ENCODE results near the gene TRUB2.

TRUB2 gene

DNA sequence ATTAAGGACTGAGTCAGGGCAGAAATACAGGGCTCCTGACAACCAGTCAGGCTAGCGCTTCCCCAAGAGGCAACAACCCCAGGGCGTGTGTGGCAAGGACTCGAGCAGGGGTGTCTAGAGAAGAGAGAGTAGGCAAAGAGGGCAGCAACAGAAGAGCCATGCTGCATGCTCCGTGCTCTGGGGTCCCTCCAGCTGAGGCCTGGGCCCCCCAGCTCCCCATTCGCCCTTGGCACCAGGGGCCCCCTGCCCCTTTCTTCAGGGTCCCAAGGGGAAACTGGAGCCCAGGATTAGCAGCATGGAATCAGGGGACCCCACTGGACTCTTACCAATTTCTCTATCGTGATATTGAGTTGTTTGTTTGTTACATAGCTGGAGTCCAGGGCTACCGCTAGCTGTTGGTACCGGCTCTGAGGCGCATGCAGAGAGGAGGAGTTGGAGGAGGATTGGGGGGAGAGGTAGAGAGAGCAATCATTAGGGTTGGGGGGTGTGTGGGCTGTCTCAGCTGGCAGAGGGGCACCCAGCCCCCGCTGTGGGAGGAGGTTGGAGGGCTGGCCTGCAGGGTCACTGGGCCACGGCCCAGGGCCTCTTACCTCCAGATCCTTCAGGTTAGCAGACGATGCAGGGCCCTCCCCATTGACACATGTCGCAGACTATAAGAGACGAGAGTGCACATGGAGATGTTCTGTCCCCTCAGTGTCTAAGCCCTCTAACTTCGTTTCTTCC lies 55.2 kb downstream of the TRUB2 start:
- DNase-seq, result no peak

DNA sequence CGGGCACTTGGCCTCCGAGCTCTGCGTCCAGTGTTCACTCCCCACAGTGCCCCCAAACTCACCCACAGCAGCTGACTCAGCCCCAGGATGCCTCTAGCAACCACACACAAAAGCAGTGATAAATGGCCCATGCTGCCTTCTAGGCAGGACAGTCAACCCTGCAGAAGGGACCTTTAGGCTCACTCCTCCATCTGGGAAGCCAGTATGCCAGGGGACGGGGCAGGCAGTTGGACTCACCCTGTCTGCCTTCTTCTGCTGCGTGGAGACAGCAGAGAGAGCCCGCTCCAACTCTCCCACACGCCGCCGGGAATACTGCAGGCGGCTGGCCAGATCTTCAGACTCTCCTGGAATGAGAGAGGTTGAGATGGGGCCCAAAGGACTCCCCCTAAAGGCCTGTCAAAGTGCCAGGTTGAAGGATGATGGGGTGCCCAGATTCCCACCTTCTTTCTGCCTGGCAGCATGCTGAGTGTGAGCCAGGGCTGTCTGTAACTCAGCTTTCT lies 56.8 kb downstream of the TRUB2 start:
- DNase-seq, result no peak

DNA sequence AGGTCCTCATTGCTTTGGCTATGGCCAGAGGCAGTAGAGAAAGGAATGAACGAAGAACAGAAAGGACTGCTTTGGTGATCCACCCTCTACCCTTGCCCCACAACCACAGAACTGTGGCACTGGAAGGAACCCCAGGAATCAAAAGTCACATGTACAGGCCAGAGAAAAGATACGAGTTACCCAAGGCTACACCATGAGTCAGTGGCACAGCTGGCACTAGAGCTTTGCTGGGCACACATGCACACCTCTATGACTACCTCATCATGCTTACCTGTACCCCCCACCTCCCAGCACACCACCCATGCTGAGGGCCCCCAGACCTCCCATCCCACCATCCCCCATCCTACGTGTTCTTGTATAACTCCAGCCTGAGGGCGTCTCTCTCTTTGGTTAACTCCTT lies 59.6 kb downstream of the TRUB2 start:
- DNase-seq, result no peak

DNA sequence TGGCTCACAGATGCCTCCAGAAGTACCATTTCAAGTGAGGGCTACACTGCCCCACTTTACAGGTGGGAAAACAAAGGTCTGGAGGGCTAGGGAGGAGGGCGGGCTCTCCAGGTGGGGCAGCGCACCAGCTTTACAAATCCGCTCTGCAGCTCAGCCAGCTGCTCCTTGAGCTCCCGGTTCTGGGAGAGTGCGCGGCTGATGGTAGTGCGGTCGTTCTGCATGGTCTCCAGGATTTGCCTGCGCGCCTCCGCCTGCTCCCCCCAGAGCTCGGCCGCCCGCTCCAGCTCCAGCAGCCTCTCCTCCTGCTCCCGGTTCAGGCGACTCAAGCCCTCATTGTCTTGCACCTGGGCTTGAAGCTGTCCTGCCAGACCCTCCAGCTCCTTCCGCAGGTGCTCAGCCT lies 61.9 kb downstream of the TRUB2 start:
- DNase-seq, result no peak

DNA sequence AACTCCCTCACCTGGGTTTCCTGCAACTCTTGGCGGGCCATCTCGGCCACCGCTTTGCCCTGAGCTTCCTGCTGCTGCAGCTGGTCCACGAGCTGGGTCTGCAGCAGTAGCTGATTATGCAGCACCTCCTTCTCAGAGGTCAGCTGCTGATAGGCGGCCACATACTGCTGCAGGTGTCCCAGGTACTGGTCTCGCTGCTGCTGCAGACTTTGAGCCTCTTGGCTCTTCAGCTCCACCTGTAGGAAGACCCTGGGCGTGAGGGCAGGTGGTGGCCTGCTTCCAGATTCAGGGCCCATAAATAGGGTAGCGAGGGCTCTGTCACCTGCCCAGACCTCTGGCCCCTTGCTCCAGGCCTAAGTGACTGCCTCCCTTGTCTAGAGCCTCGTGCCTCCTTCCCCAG lies 63.1 kb downstream of the TRUB2 start:
- no peak for DNase-seq

DNA sequence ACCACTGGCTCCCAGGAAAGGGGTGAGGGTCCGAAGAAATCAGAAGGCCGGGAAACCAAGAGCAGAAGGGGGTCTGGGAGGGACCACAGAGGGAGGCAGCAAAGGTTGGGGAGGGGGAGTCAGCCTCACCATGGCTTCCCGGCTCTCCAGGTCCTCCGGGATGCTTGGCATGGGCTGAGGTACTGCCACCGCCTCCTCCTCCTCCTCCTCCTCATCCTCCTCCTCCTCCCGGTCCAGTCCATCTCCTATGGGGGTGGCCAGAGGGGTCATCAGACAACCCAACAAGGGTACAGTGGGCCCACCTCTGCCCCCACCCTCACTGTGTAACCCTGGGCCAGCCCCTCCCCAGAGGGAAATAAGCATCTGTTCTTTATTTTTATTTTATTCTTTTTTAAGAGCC lies 63.9 kb downstream of the TRUB2 start:
- DNase-seq, result no peak

DNA sequence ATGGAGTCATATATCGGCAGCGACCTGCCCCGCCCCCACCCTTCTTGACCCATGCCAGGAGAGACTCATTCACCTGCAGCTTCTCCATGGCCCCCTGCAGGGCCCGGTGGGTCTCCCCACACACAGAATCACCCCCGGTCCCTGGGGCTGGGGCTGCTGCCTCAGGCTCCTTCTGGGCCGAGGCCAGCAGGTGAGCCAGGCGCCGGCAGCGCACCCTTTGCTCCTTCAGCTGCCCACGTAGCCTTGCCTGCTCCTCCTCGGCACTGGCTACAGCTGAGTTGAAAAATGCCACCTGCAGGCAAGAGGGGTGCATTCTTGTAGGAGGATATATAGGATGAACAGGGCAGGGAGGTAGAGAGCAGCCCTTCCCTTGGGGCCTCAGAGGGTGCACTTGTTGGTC lies 64.3 kb downstream of the TRUB2 start:
- DNase-seq, result no peak

DNA sequence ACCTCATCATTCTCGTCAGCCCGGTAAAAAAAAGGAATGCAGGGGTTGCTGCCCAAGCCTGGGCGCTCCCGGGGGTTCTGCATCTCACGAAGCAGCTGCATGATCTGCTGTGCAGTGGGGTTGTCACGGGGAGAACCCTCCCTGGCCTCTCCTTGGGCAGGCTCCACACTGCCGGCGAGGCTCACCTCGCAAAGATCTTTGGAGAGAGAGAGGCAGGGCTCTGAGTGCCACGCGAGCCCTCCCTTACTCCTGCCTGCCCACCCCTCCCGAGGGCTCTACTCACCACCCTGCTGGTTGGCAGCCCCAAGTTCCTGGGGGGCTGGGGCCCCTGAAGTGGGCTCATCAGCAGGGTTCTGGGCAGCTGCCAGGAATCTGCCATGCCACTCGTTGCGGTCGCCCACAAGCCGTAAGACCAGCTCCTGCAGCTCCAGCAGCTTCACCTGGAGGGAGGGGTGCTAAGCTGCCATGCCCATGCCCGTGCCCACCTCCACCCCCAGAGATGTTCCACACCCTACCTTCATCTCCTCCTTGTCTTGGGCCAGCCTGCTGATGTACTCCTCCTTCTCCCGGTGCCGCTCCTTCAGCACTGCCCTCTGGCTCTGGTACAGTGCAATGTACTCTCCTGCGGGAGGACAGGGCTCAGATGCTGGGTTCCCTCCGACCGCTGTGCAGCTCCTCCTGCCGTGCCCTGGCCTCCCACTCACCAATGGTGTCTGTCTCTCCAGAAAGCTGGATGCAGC lies 65.0 kb downstream of the TRUB2 start:
- no peak for DNase-seq
